PC-9 (cell line): ENCODE results near the gene CRISPLD2. TPM values are rescaled to one million over a fixed set of nuclear protein-coding genes. Genes with fewer than 3 reads are reported as not detected.

Experiments
- BruUV-seq: library from RNA; stranded (reverse); fragments of 400-500 nt; replicated peaks from 2 replicates; lab custom pipeline; 2021; lab: Mats Ljungman, UMichigan
- CTCF ChIA-PET: fragments of 300-600 bp; sonication (Branson Sonifier 250); formaldehyde crosslinking; loops from one replicate; lab custom pipeline; 2022; ENCODE audit warnings: antibody characterized with exemption; lab: Charles Lee
- POLR2A ChIA-PET: fragments of 300-600 bp; sonication (Branson Sonifier 250); formaldehyde crosslinking; loops from one replicate; lab custom pipeline; 2022; ENCODE audit warnings: antibody characterized with exemption; ENCODE audit not compliant: unreplicated experiment; lab: Charles Lee
- DNase-seq, 2 experiments: peaks; one replicate each; pipeline versions ENCODE4 v3.0.0 to v3.0.0-alpha.2; 2015 to 2022; ENCODE audit warnings: mixed read lengths in 1 of 2
- H2AFZ ChIP-seq: fragments of 200-600 bp; sonication (generic); 2 replicates; pipeline ENCODE4 v1.8.1; 2017; ENCODE audit warnings: antibody characterized with exemption
- H3F3A ChIP-seq: fragments of 200-600 bp; sonication (generic); 2 replicates; pipeline ENCODE4 v1.8.1; 2017; ENCODE audit warnings: antibody characterized with exemption, mild to moderate bottlenecking, low read depth; ENCODE audit not compliant: insufficient read depth
- H3K27ac ChIP-seq: fragments of 200-600 bp; sonication (generic); 2 replicates; pipeline ENCODE4 v1.6.1; 2016; ENCODE audit warnings: mixed run types
- H3K27me3 ChIP-seq: fragments of 200-600 bp; sonication (generic); 2 replicates; pipeline ENCODE4 v1.6.1; 2016; ENCODE audit warnings: low read depth, mixed run types; ENCODE audit not compliant: insufficient read depth
- H3K36me3 ChIP-seq: fragments of 200-600 bp; sonication (generic); 2 replicates; pipeline ENCODE4 v1.6.1; 2016; ENCODE audit warnings: low read depth, mixed run types
- H3K4me1 ChIP-seq: fragments of 200-600 bp; sonication (generic); replicated peaks from 2 replicates; pipeline ENCODE4 v1.6.1; 2016; ENCODE audit warnings: mixed run types; ENCODE audit not compliant: insufficient read depth
- H3K4me2 ChIP-seq: fragments of 200-600 bp; sonication (generic); 2 replicates; pipeline ENCODE4 v1.6.1; 2017; ENCODE audit warnings: mixed run types
- H3K4me3 ChIP-seq: fragments of 200-600 bp; sonication (generic); 2 replicates; pipeline ENCODE4 v1.6.1; 2016; ENCODE audit warnings: mixed run types
- H3K79me2 ChIP-seq: fragments of 200-600 bp; sonication (generic); 2 replicates; pipeline ENCODE4 v1.6.1; 2017; ENCODE audit warnings: low read depth, mixed run types
- H3K9me2 ChIP-seq: fragments of 200-600 bp; sonication (generic); 2 replicates; pipeline ENCODE4 v1.8.1; 2017; ENCODE audit warnings: mild to moderate bottlenecking; ENCODE audit not compliant: insufficient read depth
- H3K9me3 ChIP-seq: fragments of 200-600 bp; sonication (generic); 2 replicates; pipeline ENCODE4 v1.8.1; 2016; ENCODE audit warnings: low read depth; ENCODE audit not compliant: insufficient read depth
- H4K20me1 ChIP-seq: fragments of 200-600 bp; sonication (generic); 2 replicates; pipeline ENCODE4 v1.8.1; 2017; ENCODE audit not compliant: insufficient read depth
- EZH2 ChIP-seq: fragments of 200-600 bp; sonication (generic); IDR thresholded peaks from 2 replicates; pipeline ENCODE4 v1.8.0; 2017; ENCODE audit warnings: antibody characterized with exemption, low read depth
- intact Hi-C: fragments of 100-400 bp; cut with micrococcal nuclease; formaldehyde crosslinking; loops from one replicate; pipeline ENCODE4 v1.10.0; 2022; ENCODE audit not compliant: unreplicated experiment
- total RNA-seq: library from RNA; stranded (reverse); gene quantifications from 2 replicates; pipeline ENCODE4 v1.2.3, GENCODE V29; 2021
- TF ChIP-seq, protein P1 (sequence below): fragments of 200-600 bp; sonication (generic); conservative IDR thresholded peaks from 2 replicates; pipeline ENCODE4 v1.6.1; 2017; ENCODE audit warnings: mixed run types, antibody characterized with exemption, mild to moderate bottlenecking, moderate library complexity

The CRISPLD2 gene
- total RNA-seq, 1 experiment from 2014 or later: 18.6 TPM

GRCh38 chr16:84888450-84888849 lies 68.7 kb downstream of the CRISPLD2 start:
- Histone ChIP-seq H4K20me1 (no peaks in the 10 kb centered on the region), H3K36me3 (no peaks in the 10 kb centered on the region), H3K9me2 (no peaks in the 10 kb centered on the region), H3F3A (peaks cover 21% of the 10 kb centered on the region), H2AFZ (no peak overlapping the region), H3K79me2 (no peaks in the 10 kb centered on the region), H3K27me3 (no peaks in the 10 kb centered on the region), H3K4me1 (peaks cover 23% of the 10 kb centered on the region), H3K9me3 (no peaks in the 10 kb centered on the region), H3K27ac (no peak overlapping the region), H3K4me2 (no peak overlapping the region), H3K4me3 (no peak overlapping the region)
- TF ChIP-seq, protein P1, sequence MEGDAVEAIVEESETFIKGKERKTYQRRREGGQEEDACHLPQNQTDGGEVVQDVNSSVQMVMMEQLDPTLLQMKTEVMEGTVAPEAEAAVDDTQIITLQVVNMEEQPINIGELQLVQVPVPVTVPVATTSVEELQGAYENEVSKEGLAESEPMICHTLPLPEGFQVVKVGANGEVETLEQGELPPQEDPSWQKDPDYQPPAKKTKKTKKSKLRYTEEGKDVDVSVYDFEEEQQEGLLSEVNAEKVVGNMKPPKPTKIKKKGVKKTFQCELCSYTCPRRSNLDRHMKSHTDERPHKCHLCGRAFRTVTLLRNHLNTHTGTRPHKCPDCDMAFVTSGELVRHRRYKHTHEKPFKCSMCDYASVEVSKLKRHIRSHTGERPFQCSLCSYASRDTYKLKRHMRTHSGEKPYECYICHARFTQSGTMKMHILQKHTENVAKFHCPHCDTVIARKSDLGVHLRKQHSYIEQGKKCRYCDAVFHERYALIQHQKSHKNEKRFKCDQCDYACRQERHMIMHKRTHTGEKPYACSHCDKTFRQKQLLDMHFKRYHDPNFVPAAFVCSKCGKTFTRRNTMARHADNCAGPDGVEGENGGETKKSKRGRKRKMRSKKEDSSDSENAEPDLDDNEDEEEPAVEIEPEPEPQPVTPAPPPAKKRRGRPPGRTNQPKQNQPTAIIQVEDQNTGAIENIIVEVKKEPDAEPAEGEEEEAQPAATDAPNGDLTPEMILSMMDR: no peak
- TF ChIP-seq EZH2: no peak
- POLR2A ChIA-PET: no interaction called here
- intact Hi-C loops: no loop called here
- BruUV-seq: no TSS peak
- DNase-seq: no peak
- CTCF ChIA-PET: no interaction called here

DNA sequence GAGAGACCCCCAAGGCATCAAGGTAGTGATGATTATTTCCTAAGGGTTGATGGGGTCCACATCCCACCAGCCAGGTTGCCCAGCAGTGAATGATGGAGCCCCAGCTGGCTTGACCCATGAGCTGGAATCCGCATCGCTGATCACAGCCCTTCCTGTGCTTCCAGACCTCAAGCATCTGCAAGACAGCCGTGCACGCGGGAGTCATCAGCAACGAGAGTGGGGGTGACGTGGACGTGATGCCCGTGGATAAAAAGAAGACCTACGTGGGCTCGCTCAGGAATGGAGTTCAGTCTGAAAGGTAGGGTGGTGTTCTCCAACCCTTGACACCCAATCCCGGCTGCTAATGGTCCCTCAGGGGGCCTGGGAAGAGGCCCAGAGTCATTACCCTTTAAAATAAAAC lies 69.3 kb downstream of the CRISPLD2 start:
- intact Hi-C loops: no loop called here
- CTCF ChIA-PET: no interaction called here

DNA sequence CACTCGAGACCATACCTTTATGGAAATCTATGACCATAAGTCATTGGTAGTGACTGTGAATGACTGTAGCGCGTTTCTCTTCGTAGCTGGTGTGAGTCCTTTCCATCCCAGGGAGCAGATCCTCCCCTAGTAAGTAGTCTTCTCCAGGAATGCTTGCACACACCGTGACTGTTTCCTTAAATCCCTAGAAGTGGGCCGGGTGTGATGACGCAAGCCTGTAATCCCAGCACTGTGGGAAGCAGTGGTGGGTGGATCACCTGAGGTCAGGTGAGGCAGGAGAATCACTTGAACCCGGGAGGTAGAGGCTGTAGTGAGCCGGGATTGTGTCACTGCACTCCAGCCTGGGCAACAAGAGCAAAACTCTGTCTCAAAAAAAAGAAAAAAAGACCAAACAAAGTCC lies 70.6 kb downstream of the CRISPLD2 start:
- intact Hi-C loops: no loop called here
- no peaks in the 10 kb centered on the region for H3K9me3 ChIP-seq
- BruUV-seq: no TSS peak
- H2AFZ ChIP-seq: no peak overlapping the region
- TF ChIP-seq, protein P1: no peak
- no peak for TF ChIP-seq EZH2
- H3K27ac ChIP-seq: no peak overlapping the region
- ChIA-PET POLR2A (no interaction called here), CTCF (no interaction called here)
- DNase-seq: no peak
- peaks cover 19% of the 10 kb centered on the region for H3K4me1 ChIP-seq
- no peak overlapping the region for H3K4me2 ChIP-seq
- no peaks in the 10 kb centered on the region for H4K20me1 ChIP-seq
- H3K4me3 ChIP-seq: no peak overlapping the region
- no peaks in the 10 kb centered on the region for H3K9me2 ChIP-seq
- no peaks in the 10 kb centered on the region for H3K36me3 ChIP-seq
- H3K27me3 ChIP-seq: no peaks in the 10 kb centered on the region
- no peaks in the 10 kb centered on the region for H3K79me2 ChIP-seq
- peaks cover 11% of the 10 kb centered on the region; the same call in 1 of the 2 replicates for H3F3A ChIP-seq

More for the DNA sequence above, 69.3 kb downstream of the CRISPLD2 start:
- Histone ChIP-seq H3F3A (peaks cover 21% of the 10 kb centered on the region), H3K4me2 (no peak overlapping the region), H3K9me2 (no peaks in the 10 kb centered on the region), H3K4me3 (no peak overlapping the region), H3K36me3 (no peaks in the 10 kb centered on the region), H3K27me3 (no peaks in the 10 kb centered on the region), H3K9me3 (no peaks in the 10 kb centered on the region), H3K4me1 (peaks cover 23% of the 10 kb centered on the region), H4K20me1 (no peaks in the 10 kb centered on the region), H2AFZ (no peak overlapping the region), H3K79me2 (no peaks in the 10 kb centered on the region), H3K27ac (no peak overlapping the region)
- TF ChIP-seq, protein P1: no peak
- TF ChIP-seq EZH2: no peak
- DNase-seq: no peak
- no TSS peak for BruUV-seq
- POLR2A ChIA-PET: no interaction called here
